Measurements from ENCODE around the gene VEPH1. TPM values are rescaled to one million over a fixed set of nuclear protein-coding genes. Genes with fewer than 3 reads are reported as not detected.

Gene VEPH1
- total RNA-seq, 2 donors from 2014 or later = not detected

DNA sequence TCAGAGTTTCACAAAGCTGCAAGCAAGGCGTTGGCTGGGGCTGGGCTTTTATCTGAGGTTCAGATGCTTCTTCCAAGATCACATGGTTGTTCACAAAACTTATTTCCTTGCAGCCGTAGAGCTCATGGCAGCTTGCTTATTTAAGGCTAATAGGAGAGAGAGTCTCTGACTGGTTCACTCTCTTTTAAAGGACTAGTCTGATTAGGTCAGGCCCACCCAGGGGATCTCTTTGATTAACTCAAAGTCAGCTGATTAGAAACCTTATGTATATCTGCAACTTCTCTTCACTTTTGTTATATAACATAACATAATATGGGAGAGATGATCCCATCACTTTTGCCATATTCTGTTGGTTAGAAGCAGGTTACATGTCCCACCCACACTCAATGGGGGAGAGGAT is 243.4 kb downstream of the VEPH1 start:
- Mint-ChIP-seq H3K36me3 (no peaks in the 10 kb centered on the region), H3K4me1 (ENCODE audit: low read depth in 2 of 2) (no peaks in the 10 kb centered on the region), H3K27me3 (peaks cover 0 to 4% of the 10 kb centered on the region in 2 donors), H3K9me3 (no peaks in the 10 kb centered on the region), H3K27ac (no peak overlapping the region), H3K4me3 (no peak overlapping the region)
- ATAC-seq (no peak), DNase-seq (ENCODE audit: low spot score) (no peak)

- no peaks in the 10 kb centered on the region for H3K4me1 Mint-ChIP-seq (ENCODE audit: low read depth in 2 of 2)
- H3K9me3 Mint-ChIP-seq = no peaks in the 10 kb centered on the region
- ATAC-seq = no peak
- no peak for DNase-seq (ENCODE audit: low spot score)
- no peak overlapping the region for H3K27ac Mint-ChIP-seq
- peaks cover 0 to 4% of the 10 kb centered on the region in 2 donors for H3K27me3 Mint-ChIP-seq
- H3K4me3 Mint-ChIP-seq = no peak overlapping the region
- no peaks in the 10 kb centered on the region for H3K36me3 Mint-ChIP-seq
Measured at GRCh38 chr3:157257101-157257500, 246.1 kb downstream of the VEPH1 start.

- Mint-ChIP-seq H3K36me3 (no peaks in the 10 kb centered on the region), H3K27ac (no peak overlapping the region), H3K4me3 (no peak overlapping the region), H3K4me1 (ENCODE audit: low read depth in 2 of 2) (no peaks in the 10 kb centered on the region), H3K9me3 (no peaks in the 10 kb centered on the region), H3K27me3 (peaks cover 0 to 4% of the 10 kb centered on the region in 2 donors)
- DNase-seq (ENCODE audit: low spot score) (no peak), ATAC-seq (no peak)
Measured at GRCh38 chr3:157255797-157256196, 247.4 kb downstream of the VEPH1 start.

DNA sequence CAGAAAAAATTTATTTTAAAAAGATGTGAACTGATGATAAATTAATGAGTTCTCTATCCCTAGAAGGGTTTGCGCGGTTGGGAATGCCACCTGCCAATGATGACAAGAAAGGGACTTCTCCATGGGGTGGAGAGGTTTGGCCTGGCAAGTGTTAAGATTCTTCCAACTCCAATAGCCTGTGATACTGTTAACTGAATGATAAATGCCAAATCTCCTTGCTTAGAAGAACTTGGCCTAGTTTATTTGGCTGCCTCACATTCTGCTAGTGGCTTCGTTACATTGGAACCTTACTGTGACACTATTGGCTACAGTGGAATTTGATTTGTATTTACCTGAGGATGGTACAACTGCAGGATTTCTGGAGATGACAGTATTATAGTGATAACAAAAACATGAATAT is 251.5 kb downstream of the VEPH1 start:
- peaks cover 0 to 4% of the 10 kb centered on the region in 2 donors for H3K27me3 Mint-ChIP-seq
- H3K4me1 Mint-ChIP-seq (ENCODE audit: low read depth in 2 of 2) = no peaks in the 10 kb centered on the region
- no peaks in the 10 kb centered on the region for H3K9me3 Mint-ChIP-seq
- no peak for DNase-seq (ENCODE audit: low spot score)
- no peak overlapping the region for H3K27ac Mint-ChIP-seq
- H3K4me3 Mint-ChIP-seq = no peak overlapping the region
- H3K36me3 Mint-ChIP-seq = no peaks in the 10 kb centered on the region
- no peak for ATAC-seq

GRCh38 chr3:157249606-157250005 is 253.6 kb downstream of the VEPH1 start:
- no peak overlapping the region for H3K27ac Mint-ChIP-seq
- DNase-seq (ENCODE audit: low spot score) (no peak), ATAC-seq (no peak)
- no peak overlapping the region for H3K4me3 Mint-ChIP-seq
- H3K27me3 Mint-ChIP-seq = no peaks in the 10 kb centered on the region
- no peaks in the 10 kb centered on the region for H3K9me3 Mint-ChIP-seq
- H3K4me1 Mint-ChIP-seq (ENCODE audit: low read depth in 2 of 2) = no peaks in the 10 kb centered on the region
- no peaks in the 10 kb centered on the region for H3K36me3 Mint-ChIP-seq

- Mint-ChIP-seq H3K4me3 (no peak overlapping the region), H3K27me3 (no peaks in the 10 kb centered on the region), H3K36me3 (no peaks in the 10 kb centered on the region), H3K27ac (no peak overlapping the region), H3K4me1 (ENCODE audit: low read depth in 2 of 2) (no peaks in the 10 kb centered on the region), H3K9me3 (no peaks in the 10 kb centered on the region)
- ATAC-seq = no peak
- no peak for DNase-seq (ENCODE audit: low spot score)
Measured at GRCh38 chr3:157248590-157249422, 254.4 kb downstream of the VEPH1 start.

DNA sequence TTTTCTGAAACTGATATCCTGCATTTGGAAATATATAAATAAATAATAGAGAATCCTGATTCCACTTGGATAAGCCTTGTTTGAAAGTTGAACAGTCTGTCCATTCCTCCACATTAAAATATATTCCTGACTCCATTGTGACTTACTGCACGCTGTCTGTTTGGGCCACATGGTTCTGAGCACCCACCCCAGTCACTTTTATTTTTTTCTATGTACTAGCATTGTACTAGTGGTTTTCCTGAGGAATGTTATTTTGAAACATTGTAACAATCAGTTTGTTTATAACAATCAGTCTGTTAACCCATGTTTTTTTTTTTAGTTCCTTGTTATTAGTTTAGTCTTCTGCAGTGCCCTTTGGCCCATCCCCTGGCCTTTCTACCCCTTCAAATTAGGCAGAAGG is 255.8 kb downstream of the VEPH1 start:
- no peak overlapping the region for H3K4me3 Mint-ChIP-seq
- H3K27ac Mint-ChIP-seq = no peak overlapping the region
- DNase-seq (ENCODE audit: low spot score) (no peak), ATAC-seq (no peak)
- H3K4me1 Mint-ChIP-seq (ENCODE audit: low read depth in 2 of 2) = no peaks in the 10 kb centered on the region
- no peaks in the 10 kb centered on the region for H3K27me3 Mint-ChIP-seq
- H3K36me3 Mint-ChIP-seq = no peaks in the 10 kb centered on the region
- no peaks in the 10 kb centered on the region for H3K9me3 Mint-ChIP-seq

DNA sequence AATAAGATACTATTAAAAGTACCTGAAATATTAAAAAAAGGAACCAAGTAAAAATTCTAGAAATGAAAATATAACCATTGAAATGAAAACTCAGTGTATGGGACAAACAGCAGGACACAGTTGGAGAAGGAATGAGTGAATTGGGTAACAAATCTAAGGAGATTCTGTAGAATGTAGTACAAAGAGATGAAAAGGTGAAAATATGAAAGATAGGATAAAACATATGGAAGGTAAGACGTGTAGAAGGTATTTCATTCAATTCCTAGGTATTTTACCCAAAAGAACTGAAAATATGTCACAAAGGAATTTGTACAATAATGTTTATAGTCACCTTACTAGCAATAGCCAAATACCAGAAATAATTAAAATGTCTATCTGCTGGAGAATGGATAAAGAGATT is 260.4 kb downstream of the VEPH1 start:
- H3K4me3 Mint-ChIP-seq = no peak overlapping the region
- H3K27me3 Mint-ChIP-seq = peaks cover 0 to 3% of the 10 kb centered on the region in 2 donors
- peaks cover 0 to 6% of the 10 kb centered on the region in 2 donors for H3K4me1 Mint-ChIP-seq (ENCODE audit: low read depth in 2 of 2)
- H3K27ac Mint-ChIP-seq = no peak overlapping the region
- no peaks in the 10 kb centered on the region for H3K36me3 Mint-ChIP-seq
- DNase-seq (ENCODE audit: low spot score) (no peak), ATAC-seq (no peak)
- no peaks in the 10 kb centered on the region for H3K9me3 Mint-ChIP-seq

DNA sequence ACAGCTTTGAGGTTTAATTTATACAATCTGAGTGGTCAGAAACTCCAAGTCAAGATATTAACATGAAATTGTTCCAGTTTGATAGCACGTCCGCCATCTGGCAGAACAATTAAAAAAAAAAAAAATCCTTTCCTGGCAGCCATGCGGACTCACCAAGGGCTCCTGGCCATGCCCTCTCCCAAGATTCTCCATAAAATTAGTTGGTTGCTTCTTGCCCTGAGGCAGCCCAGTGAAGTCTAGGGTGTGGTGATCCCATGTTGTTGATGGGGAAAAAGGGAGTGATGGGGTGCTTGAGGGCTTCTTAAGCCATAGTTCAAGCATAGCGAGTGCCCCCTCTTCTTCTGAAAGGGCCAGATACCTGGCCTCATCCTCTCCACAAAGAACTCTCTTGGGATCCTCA is 261.6 kb downstream of the VEPH1 start:
- Mint-ChIP-seq H3K36me3 (no peaks in the 10 kb centered on the region), H3K9me3 (no peaks in the 10 kb centered on the region), H3K27me3 (peaks cover 0 to 3% of the 10 kb centered on the region in 2 donors), H3K27ac (no peak overlapping the region), H3K4me1 (ENCODE audit: low read depth in 2 of 2) (peaks cover 0 to 6% of the 10 kb centered on the region in 2 donors), H3K4me3 (no peak overlapping the region)
- ATAC-seq = no peak
- DNase-seq (ENCODE audit: low spot score) = no peak

GRCh38 chr3:157240408-157240807 is 262.8 kb downstream of the VEPH1 start:
- Mint-ChIP-seq H3K27me3 (peaks cover under 1 to 3% of the 10 kb centered on the region in 2 donors), H3K4me1 (ENCODE audit: low read depth in 2 of 2) (peaks cover 0 to 6% of the 10 kb centered on the region in 2 donors), H3K36me3 (no peaks in the 10 kb centered on the region), H3K27ac (no peak overlapping the region), H3K4me3 (no peak overlapping the region), H3K9me3 (no peaks in the 10 kb centered on the region)
- DNase-seq (ENCODE audit: low spot score) = no peak
- ATAC-seq = no peak

GRCh38 chr3:157239082-157239704 is 264.0 kb downstream of the VEPH1 start:
- Mint-ChIP-seq H3K27ac (no peak overlapping the region), H3K4me3 (no peak overlapping the region), H3K36me3 (no peaks in the 10 kb centered on the region), H3K9me3 (no peaks in the 10 kb centered on the region), H3K4me1 (ENCODE audit: low read depth in 2 of 2) (peaks cover 0 to 6% of the 10 kb centered on the region in 2 donors), H3K27me3 (peaks cover 8 to 9% of the 10 kb centered on the region in 2 donors)
- peak; percentile 62 for DNase-seq (ENCODE audit: low spot score)
- peak; percentile 95 to 98 for ATAC-seq

DNA sequence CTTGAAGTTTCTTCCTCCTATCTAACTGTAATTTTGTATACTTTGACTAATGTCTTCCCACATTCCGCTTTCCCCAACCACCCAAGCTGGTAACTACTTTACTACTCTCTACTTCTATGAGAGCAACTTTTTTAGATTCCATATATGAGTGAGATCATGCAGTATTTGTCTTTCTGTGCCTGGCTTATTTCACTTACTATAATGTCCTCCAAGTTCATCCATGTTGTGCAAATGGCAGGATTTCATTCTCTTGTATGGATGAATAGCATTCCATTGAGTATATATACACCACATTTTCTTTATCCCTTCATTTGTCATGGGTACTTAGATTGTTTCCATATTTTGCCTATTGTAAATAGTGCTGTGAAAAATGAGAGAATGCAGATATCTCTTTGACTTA is 264.8 kb downstream of the VEPH1 start:
- Mint-ChIP-seq H3K4me3 (no peak overlapping the region), H3K27me3 (peaks cover 8 to 9% of the 10 kb centered on the region in 2 donors), H3K27ac (no peak overlapping the region), H3K36me3 (no peaks in the 10 kb centered on the region), H3K9me3 (no peaks in the 10 kb centered on the region), H3K4me1 (ENCODE audit: low read depth in 2 of 2) (peaks cover 0 to 6% of the 10 kb centered on the region in 2 donors)
- ATAC-seq = no peak
- DNase-seq (ENCODE audit: low spot score) = no peak

GRCh38 chr3:157237886-157238285 is 265.3 kb downstream of the VEPH1 start:
- H3K4me3 Mint-ChIP-seq = no peak overlapping the region
- peaks cover 0 to 6% of the 10 kb centered on the region in 2 donors for H3K4me1 Mint-ChIP-seq (ENCODE audit: low read depth in 2 of 2)
- no peak overlapping the region for H3K27ac Mint-ChIP-seq
- no peaks in the 10 kb centered on the region for H3K9me3 Mint-ChIP-seq
- H3K36me3 Mint-ChIP-seq = no peaks in the 10 kb centered on the region
- peaks cover 8 to 9% of the 10 kb centered on the region in 2 donors for H3K27me3 Mint-ChIP-seq
- no peak for ATAC-seq
- DNase-seq (ENCODE audit: low spot score) = no peak

DNA sequence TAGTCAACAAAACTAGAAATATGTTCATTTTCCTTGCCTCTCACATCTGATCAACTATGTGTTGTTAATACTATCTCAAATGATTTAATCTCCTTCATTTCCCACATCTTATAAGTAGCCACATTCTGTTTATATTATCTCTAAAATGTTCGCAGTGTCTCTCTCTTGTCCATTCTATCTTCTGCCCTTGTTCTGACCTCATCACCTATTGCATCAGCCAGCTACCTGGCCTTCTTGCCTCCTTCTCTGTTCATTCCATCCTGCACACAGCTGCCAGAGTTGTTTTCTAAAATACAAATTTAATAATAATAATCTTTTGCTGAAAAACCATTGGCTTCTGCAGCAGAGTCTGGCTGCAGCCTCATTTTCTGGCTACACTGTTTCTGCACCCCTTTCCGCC is 267.9 kb downstream of the VEPH1 start:
- Mint-ChIP-seq H3K4me3 (no peak overlapping the region), H3K27ac (no peak overlapping the region), H3K9me3 (no peaks in the 10 kb centered on the region), H3K4me1 (ENCODE audit: low read depth in 2 of 2) (peaks cover 0 to 6% of the 10 kb centered on the region in 2 donors), H3K27me3 (peaks cover 14 to 16% of the 10 kb centered on the region in 2 donors), H3K36me3 (no peaks in the 10 kb centered on the region)
- DNase-seq (ENCODE audit: low spot score) (no peak), ATAC-seq (no peak)

Measured in natural killer cell treated with Interleukin-12 subunit alpha and Interleukin-12 subunit beta and Interleukin-15 and Interleukin-18, amount 100 ng/mL, for 72 hours (primary cell).